Subcutaneous abdominal adipose tissue (tissue), 5 donors: ENCODE data around the gene TMEM212.

Experiments used
- H3K27ac ChIP-seq: one replicate; pipeline ENCODE4 v1.7.0; 2013; ENCODE audit warnings: low read depth, mild to moderate bottlenecking, inconsistent platforms, low read length, moderate library complexity
- H3K27me3 ChIP-seq, 5 donors: one replicate each; pipeline ENCODE4 v1.7.0; 2013; ENCODE audit warnings: low read length in 5 of 5, inconsistent platforms in 1 of 5; ENCODE audit not compliant: control insufficient read depth in 5 of 5, insufficient read depth in 4 of 5
- H3K36me3 ChIP-seq, 5 donors: one replicate each; pipeline ENCODE4 v1.7.0; 2013; ENCODE audit warnings: low read length in 5 of 5; ENCODE audit not compliant: control insufficient read depth in 5 of 5, insufficient read depth in 5 of 5
- H3K4me1 ChIP-seq, 5 donors: one replicate each; pipeline ENCODE4 v1.7.0; 2013; ENCODE audit warnings: low read length in 5 of 5, mild to moderate bottlenecking in 3 of 5, moderate library complexity in 1 of 5; ENCODE audit not compliant: control insufficient read depth in 5 of 5, insufficient read depth in 5 of 5
- H3K4me3 ChIP-seq, 5 donors: one replicate each; pipeline ENCODE4 v1.7.0; 2013; ENCODE audit warnings: low read length in 5 of 5, low read depth in 1 of 5
- H3K9ac ChIP-seq, 5 donors: one replicate each; pipeline ENCODE4 v1.7.0; 2013; ENCODE audit warnings: low read length in 5 of 5, mild to moderate bottlenecking in 4 of 5, moderate library complexity in 3 of 5
- H3K9me3 ChIP-seq, 5 donors: one replicate each; pipeline ENCODE4 v1.7.0; 2013; ENCODE audit warnings: low read length in 5 of 5; ENCODE audit not compliant: control insufficient read depth in 5 of 5
- donor health status: healthy.
- donor health status: healthy.
- donor health status: healthy.
- donor health status: healthy.
- donor health status: healthy.

Gene TMEM212

GRCh38 chr3:171880101-171880870 lies 37.1 kb downstream of the TMEM212 start:
- no peak overlapping the region for H3K9ac ChIP-seq
- H3K4me1 ChIP-seq, result peaks cover 0 to 28% (median 24%) of the 10 kb centered on the region in 5 donors
- no peak overlapping the region for H3K27ac ChIP-seq
- H3K27me3 ChIP-seq, result no peaks in the 10 kb centered on the region
- H3K36me3 ChIP-seq, result no peaks in the 10 kb centered on the region
- H3K4me3 ChIP-seq, result no peak overlapping the region
- H3K9me3 ChIP-seq, result no peaks in the 10 kb centered on the region

DNA sequence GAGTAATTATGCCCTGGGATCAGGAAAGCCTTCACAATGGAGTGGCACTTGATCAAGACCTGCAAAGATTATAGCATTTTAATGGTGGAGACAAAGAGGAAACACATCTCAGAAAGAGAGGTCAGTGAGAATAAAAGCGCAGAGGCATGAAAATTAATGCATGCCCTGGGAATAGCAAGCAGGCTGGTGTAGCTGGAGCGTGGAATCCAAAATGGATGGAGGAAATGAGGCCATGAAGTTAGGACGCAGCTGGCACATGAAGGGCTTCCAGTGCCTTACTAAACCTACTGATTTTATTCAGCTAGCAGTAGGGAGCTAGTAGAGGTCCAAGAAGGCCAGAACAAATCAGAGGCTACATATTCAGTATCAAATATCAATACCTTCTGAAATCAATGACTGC lies 38.1 kb downstream of the TMEM212 start:
- Histone ChIP-seq H3K27ac (no peak overlapping the region), H3K9me3 (no peaks in the 10 kb centered on the region), H3K4me3 (no peak overlapping the region), H3K9ac (no peak overlapping the region), H3K4me1 (peaks cover 0 to 18% (median 17%) of the 10 kb centered on the region in 5 donors), H3K27me3 (no peaks in the 10 kb centered on the region), H3K36me3 (no peaks in the 10 kb centered on the region)

- no peaks in the 10 kb centered on the region for H3K9me3 ChIP-seq
- no peaks in the 10 kb centered on the region for H3K36me3 ChIP-seq
- H3K9ac ChIP-seq, result no peak overlapping the region
- no peaks in the 10 kb centered on the region for H3K27me3 ChIP-seq
- H3K4me1 ChIP-seq, result peaks cover 0 to 9% (median 6%) of the 10 kb centered on the region in 5 donors
- no peak overlapping the region for H3K27ac ChIP-seq
- H3K4me3 ChIP-seq, result no peak overlapping the region
These were observed 40.2 kb downstream of the TMEM212 start for GRCh38 chr3:171883257-171883892.

DNA sequence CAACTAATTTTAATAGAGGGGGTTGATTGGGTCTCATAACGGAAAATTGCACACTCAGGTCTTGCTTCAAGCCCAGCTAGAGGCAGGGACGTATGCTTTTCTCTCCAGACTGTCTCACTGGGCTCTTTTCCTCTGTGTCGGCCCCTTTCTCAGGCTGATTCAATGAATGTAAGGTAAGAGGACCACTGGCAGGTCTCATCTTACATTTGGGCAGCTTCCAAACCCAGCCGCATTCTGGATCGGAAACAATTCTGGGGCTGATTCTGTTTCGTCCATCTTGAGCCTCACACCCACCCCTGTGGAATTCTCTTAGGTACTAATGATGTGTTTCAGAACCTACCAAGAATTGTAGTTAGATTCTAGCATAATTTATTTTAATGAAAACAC lies 40.7 kb downstream of the TMEM212 start:
- Histone ChIP-seq H3K27ac (no peak overlapping the region), H3K27me3 (no peaks in the 10 kb centered on the region), H3K9me3 (no peaks in the 10 kb centered on the region), H3K4me3 (no peak overlapping the region), H3K36me3 (no peaks in the 10 kb centered on the region), H3K4me1 (peaks cover 0 to 6% (median 1%) of the 10 kb centered on the region in 5 donors), H3K9ac (no peak overlapping the region)

- Histone ChIP-seq H3K27ac (no peak overlapping the region), H3K4me1 (peaks cover 0 to 2% (median 0%) of the 10 kb centered on the region in 5 donors), H3K9ac (no peak overlapping the region), H3K9me3 (no peaks in the 10 kb centered on the region), H3K36me3 (no peaks in the 10 kb centered on the region), H3K4me3 (no peak overlapping the region), H3K27me3 (no peaks in the 10 kb centered on the region)
These were observed 45.3 kb downstream of the TMEM212 start for GRCh38 chr3:171888466-171888865.

DNA sequence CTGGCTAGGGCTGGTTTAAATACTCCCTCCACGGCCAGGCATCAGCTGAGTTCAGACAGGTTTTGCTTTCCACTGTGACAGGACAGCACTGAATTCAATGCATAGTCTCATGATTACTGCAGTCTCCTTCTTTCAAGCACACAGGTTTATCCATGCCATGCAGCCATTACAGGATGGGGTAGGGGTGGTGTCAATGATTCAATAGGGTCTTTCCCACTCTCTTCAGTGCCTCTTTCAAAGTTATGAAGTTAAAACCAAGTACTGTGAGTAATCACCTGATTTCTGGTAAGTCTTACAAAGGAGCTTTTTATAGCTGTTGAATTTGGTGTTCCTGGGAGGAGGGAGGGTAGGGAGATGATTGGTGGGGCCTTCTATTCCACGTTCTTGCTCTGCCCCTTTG lies 47.2 kb downstream of the TMEM212 start:
- H3K27me3 ChIP-seq, result no peaks in the 10 kb centered on the region
- H3K27ac ChIP-seq, result no peak overlapping the region
- H3K9ac ChIP-seq, result no peak overlapping the region
- no peaks in the 10 kb centered on the region for H3K9me3 ChIP-seq
- H3K4me3 ChIP-seq, result no peak overlapping the region
- peaks cover 0 to 2% (median 0%) of the 10 kb centered on the region in 5 donors for H3K4me1 ChIP-seq
- no peaks in the 10 kb centered on the region for H3K36me3 ChIP-seq

DNA sequence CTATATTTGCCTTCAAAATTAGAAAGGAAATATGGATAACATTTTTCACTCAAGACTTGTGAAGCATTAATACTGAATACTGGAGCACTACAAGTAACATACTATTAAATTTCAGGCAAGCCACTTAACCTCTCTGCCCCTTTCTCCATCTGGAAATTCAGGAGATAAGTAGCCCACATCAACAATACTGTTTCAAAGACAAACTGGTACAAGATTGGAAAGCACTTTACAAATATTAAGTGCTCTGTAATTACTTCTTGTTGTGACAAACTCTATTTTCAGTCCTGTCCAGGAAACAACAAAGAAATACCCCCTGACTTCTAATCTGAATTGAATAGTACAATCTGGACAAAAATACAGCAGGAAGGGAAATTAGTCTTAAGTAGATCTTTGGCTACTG lies 49.3 kb downstream of the TMEM212 start:
- Histone ChIP-seq H3K9me3 (no peaks in the 10 kb centered on the region), H3K27ac (no peak overlapping the region), H3K36me3 (no peaks in the 10 kb centered on the region), H3K9ac (no peak overlapping the region), H3K27me3 (no peaks in the 10 kb centered on the region), H3K4me3 (no peak overlapping the region), H3K4me1 (peaks cover 0 to 2% (median 0%) of the 10 kb centered on the region in 5 donors)

DNA sequence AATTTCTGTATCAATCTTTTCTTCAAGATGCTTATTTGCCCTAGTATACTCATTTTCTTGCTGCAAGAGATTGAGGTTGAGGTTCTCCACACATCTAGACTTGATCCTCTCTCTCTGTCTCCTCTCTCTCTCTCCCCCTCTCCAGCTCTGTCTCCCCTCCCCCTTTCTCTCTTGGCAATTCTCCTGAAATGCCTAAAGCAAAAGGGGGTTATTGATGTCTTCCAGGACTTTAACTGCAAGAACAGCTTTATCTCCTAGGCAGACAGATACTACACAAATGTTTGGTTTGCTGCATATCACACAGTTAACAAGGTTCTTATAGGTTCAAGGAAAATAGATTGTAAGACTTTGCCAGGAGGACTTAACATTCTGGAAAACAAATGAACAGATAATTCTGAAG lies 52.1 kb downstream of the TMEM212 start:
- Histone ChIP-seq H3K27me3 (no peaks in the 10 kb centered on the region), H3K36me3 (no peaks in the 10 kb centered on the region), H3K27ac (no peak overlapping the region), H3K4me1 (peaks cover 0 to 8% (median 8%) of the 10 kb centered on the region in 5 donors), H3K9me3 (no peaks in the 10 kb centered on the region), H3K9ac (no peak overlapping the region), H3K4me3 (no peak overlapping the region)

- Histone ChIP-seq H3K9me3 (no peaks in the 10 kb centered on the region), H3K36me3 (no peaks in the 10 kb centered on the region), H3K4me1 (peaks cover 0 to 8% (median 8%) of the 10 kb centered on the region in 5 donors), H3K9ac (no peak overlapping the region), H3K4me3 (no peak overlapping the region), H3K27me3 (no peaks in the 10 kb centered on the region), H3K27ac (no peak overlapping the region)
These were observed 52.8 kb downstream of the TMEM212 start for GRCh38 chr3:171895900-171896299.

- peaks cover 0 to 8% (median 8%) of the 10 kb centered on the region in 5 donors for H3K4me1 ChIP-seq
- H3K36me3 ChIP-seq, result no peaks in the 10 kb centered on the region
- no peak overlapping the region for H3K9ac ChIP-seq
These were observed 53.2 kb downstream of the TMEM212 start for GRCh38 chr3:171896316-171896715.

More at GRCh38 chr3:171896316-171896715, 53.2 kb downstream of the TMEM212 start:
- Histone ChIP-seq H3K27ac (no peak overlapping the region), H3K27me3 (no peaks in the 10 kb centered on the region), H3K4me3 (no peak overlapping the region), H3K9me3 (no peaks in the 10 kb centered on the region)
